Measurements from ENCODE around the gene C1QL2.

C1QL2 gene

GRCh38 chr2:119109866-119110265 is 48.7 kb downstream of the C1QL2 start:
- in situ Hi-C loops (cut with MboI; ENCODE audit: low sequenced_read_pairs): no loop called here

- in situ Hi-C loops (cut with MboI; ENCODE audit: low sequenced_read_pairs): no loop called here
These were observed 50.4 kb downstream of the C1QL2 start for GRCh38 chr2:119108186-119108585.

GRCh38 chr2:119106301-119106897 is 52.2 kb downstream of the C1QL2 start:
- in situ Hi-C loops (cut with MboI; ENCODE audit: low sequenced_read_pairs): no loop called here

Data from HL-60/S4 (cell line).